Stimulated activated naive CD8-positive, alpha-beta T cell treated with anti-CD3 and anti-CD28 coated beads, Interleukin-15, amount 100 ng/mL, for 72 hours (primary cell): ENCODE results near the gene ACTR1A.
"Not testable (repeated sequence)": the region's sequence is repeated elsewhere in the genome, so short reads cannot be mapped to it uniquely, and the experiment has no call there.

ENCODE experiments used
- ATAC-seq: fragments of 150-1000 bp; cut with Tn5 transposase; 2 replicates; pipeline ENCODE4 v1.10.0; 2021; ENCODE audit warnings: mild to moderate bottlenecking, moderate library complexity
- DNase-seq, 2 donors: peaks; one replicate each; pipeline ENCODE4 v3.0.0; 2021 to 2022
- H3K27ac Mint-ChIP-seq, 2 donors: one replicate each; pipeline ENCODE4 v1.8.0; 2022; ENCODE audit warnings: mild to moderate bottlenecking in 2 of 2, mixed read lengths in 2 of 2, moderate library complexity in 2 of 2
- H3K27me3 Mint-ChIP-seq: one replicate; pipeline ENCODE4 v1.8.0; 2022; ENCODE audit warnings: mixed read lengths
- H3K4me1 Mint-ChIP-seq: one replicate; pipeline ENCODE4 v1.8.0; 2022; ENCODE audit warnings: mild to moderate bottlenecking, mixed read lengths
- H3K4me3 Mint-ChIP-seq, 2 donors: one replicate each; pipeline ENCODE4 v1.8.0; 2022; ENCODE audit warnings: mild to moderate bottlenecking in 2 of 2, mixed read lengths in 2 of 2, moderate library complexity in 1 of 2
- H3K9me3 Mint-ChIP-seq, 2 donors: one replicate each; pipeline ENCODE4 v1.8.0; 2022; ENCODE audit warnings: mixed read lengths in 2 of 2

The ACTR1A gene

DNA sequence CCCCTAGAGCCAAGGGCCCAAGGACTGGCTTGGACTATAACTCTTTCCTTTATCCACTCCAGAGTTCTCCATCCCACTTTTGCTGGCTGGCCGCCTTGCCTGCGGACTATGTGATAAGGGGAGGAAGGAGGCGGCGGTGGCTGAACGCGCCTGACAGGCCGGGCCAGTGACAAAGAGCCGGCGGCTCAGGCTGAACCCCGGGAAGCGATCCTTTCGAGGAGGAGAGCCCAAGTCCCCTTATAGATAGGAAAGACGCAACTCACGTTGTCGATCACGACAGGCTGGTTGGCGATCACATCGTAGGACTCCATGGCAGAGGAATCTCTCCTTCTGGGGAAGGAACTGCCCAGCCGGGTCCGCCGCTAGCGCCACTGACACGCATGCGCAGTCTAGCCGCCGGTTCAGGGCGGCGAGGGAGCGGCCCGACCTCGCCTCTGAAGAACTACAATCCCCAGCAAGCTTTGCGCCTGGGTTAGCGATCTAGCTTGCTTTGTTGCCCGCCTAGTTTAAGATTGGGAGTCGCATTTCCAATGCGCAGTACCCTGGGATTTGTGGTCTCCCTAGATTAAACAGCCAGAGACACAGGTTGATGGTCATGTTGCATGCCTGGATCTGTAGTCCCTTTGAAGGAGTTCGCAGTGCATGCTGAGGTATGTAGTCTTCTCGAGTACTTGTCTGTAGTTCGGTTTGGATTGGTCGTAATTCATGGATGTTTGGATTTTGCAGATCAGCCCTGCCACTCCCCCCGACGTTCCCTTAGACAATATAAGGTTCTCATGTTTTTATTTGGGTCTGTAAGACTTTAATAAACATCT, at the start of gene ACTR1A:
Gene ACTR1A, minus strand, starts transcription at position 376 of the 815 bp plus-strand sequence. Its CDS starts 65 bp downstream, at position 311.
- peak; percentile 66 for ATAC-seq
- Mint-ChIP-seq H3K4me1 (peaks cover 45% of the 10 kb centered on the region), H3K27ac (no peak within 1 kb of the TSS)

DNA sequence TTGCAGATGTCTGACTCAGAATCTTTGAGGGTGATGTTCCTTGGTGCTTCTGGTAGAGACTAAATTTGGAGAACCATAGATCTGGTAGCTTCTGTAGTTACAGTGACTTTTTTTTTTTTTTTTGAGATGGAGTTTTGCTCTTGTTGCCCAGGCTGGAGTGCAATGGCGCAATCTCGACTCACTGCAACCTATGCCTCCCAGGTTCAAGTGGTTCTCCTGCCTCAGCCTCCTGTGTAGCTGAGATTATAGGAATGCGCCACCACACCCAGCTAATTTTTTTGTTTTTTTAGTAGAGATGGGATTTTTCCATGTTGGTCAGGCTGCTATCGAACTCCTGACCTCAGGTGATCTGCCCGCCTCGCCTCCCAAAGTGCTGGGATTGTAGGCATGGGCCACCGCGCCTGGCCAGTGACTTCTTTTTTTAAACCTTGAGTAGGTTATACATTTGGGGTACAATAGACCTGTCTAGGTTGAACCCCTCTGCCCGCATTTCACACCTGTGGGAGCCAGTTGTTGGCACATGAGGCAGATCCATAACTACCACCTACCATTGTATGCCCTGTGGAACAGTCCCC, 48.2 kb upstream of the ACTR1A start:
- H3K9me3 Mint-ChIP-seq, result no peaks in the 10 kb centered on the region

More for the DNA sequence above, at the start of gene ACTR1A:
- DNase-seq, result peak; percentile 95 to 96
- Mint-ChIP-seq H3K4me3 (no peak within 1 kb of the TSS), H3K27me3 (no peaks in the 10 kb centered on the region), H3K9me3 (no peaks in the 10 kb centered on the region)

DNA sequence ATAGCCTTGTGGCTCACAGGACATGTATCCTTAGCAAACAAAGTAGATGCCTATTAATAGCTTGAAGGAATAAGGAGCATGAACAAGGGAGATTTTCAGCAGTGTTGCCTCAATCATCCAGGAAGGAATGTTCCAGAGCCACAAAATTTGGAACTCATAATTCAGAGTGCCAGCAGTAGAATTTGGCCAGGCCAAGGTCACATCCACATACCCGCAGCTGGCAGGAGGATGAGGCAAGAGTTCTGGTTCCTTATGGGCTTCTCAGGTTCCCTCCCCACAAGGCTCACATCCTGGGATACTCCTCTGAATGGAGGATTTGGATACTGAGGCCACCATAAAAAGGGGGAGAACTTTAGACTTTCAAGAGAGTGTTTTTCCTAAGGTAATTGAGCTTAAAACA, 47.0 kb upstream of the ACTR1A start:
- ATAC-seq, result no peak
- Mint-ChIP-seq H3K9me3 (no peaks in the 10 kb centered on the region), H3K4me3 (no peak overlapping the region), H3K27ac (no peak overlapping the region), H3K27me3 (no peaks in the 10 kb centered on the region), H3K4me1 (no peaks in the 10 kb centered on the region)
- no peak for DNase-seq

More for the DNA sequence above, 48.2 kb upstream of the ACTR1A start:
- H3K27ac Mint-ChIP-seq, result no peak overlapping the region
- DNase-seq (no peak), ATAC-seq (no peak)
- H3K4me1 Mint-ChIP-seq, result no peaks in the 10 kb centered on the region
- H3K27me3 Mint-ChIP-seq, result no peaks in the 10 kb centered on the region
- H3K4me3 Mint-ChIP-seq, result no peak overlapping the region

DNA sequence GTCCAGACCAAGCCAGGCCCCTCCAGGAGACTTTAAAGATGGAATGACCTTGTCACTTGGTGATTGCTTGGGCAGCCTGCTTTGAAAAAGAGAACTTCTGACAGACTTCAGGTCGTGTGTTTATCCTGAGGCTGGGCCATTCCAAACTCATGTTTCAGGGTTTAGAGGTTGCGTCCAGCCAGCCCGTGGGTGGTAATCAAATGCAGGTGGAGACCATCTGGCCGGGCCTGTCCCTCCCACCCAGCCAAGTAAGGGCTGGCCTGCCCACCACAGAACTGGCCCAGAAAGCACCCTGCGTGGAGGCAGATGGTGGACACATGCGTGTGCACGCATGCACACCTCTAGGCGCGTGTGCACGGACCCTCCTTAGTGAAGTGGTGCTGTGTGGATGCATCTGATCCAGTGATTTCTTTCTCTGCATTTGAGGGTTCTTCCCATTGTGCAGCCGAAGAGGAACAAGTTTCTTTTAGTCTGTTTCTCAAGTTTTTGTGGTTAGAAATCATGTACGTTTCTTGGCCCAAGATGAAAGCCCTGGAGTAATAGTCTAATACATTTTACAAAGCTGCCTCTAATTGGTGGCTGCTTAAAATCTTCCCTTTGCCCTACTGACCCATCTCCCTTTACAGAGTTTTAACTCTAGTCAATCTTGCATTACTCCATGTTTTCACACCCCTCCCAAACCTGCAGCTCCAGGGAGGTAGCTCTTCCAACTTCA, 44.3 kb upstream of the ACTR1A start:
- Mint-ChIP-seq H3K27me3 (no peaks in the 10 kb centered on the region), H3K27ac (no peak overlapping the region), H3K4me3 (no peak overlapping the region), H3K4me1 (peaks cover 8% of the 10 kb centered on the region), H3K9me3 (no peaks in the 10 kb centered on the region)
- ATAC-seq (no peak), DNase-seq (no peak)

DNA sequence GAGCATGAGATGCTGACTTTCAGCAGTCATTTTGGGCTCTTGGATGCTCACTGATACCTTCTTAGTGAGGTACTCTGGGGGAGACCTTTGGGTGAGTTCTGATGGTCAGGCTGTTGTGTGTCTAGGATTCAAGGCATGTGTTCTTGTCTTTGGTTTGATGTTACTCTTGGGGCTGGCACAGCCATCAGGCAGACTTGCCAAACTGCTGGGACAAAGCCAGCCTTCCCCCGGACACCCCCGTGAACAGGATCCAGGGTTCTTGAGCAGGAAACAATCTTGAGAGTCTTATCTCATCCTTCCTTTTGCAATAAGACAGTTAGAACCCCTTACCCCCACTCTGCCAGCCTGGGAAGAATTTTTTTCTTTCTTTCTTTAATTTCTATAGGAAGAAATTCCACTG, 43.5 kb upstream of the ACTR1A start:
- no peak overlapping the region for H3K4me3 Mint-ChIP-seq
- no peak overlapping the region for H3K27ac Mint-ChIP-seq
- ATAC-seq (no peak), DNase-seq (no peak)
- no peaks in the 10 kb centered on the region for H3K9me3 Mint-ChIP-seq
- H3K4me1 Mint-ChIP-seq, result peaks cover 8% of the 10 kb centered on the region
- H3K27me3 Mint-ChIP-seq, result no peaks in the 10 kb centered on the region

DNA sequence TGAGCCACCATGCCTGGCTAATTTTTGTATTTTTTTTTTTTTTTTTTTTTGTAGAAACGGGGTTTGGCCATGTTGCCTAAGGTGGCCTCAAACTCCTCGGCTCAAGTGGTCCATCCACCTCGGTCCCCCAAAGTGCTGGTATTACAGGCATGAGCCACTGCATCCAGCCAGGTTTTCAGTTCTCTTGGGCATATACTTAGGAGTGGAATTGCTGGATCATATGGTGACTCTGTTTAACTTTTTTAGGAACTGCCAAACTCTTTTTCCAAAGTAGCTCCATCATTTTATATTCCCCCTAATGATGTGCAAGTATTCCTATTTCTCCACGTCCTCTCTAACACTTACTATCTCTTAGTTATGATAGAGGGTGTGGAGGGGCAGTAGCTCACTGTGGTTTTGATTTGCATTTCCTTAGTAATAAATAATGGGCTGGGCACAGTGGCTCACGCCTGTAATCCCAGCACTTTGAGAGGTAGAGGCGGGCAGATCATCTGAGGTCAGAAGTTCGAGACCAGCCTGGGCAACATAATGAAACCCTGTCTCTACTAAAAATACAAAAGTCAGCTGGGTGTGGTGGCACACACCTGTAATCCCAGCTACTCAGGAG, 42.9 kb upstream of the ACTR1A start:
- H3K4me1 Mint-ChIP-seq, result peaks cover 9% of the 10 kb centered on the region
- H3K4me3 Mint-ChIP-seq, result no peak overlapping the region
- ATAC-seq (no peak), DNase-seq (no peak)
- H3K9me3 Mint-ChIP-seq, result no peaks in the 10 kb centered on the region
- no peak overlapping the region for H3K27ac Mint-ChIP-seq
- no peaks in the 10 kb centered on the region for H3K27me3 Mint-ChIP-seq

DNA sequence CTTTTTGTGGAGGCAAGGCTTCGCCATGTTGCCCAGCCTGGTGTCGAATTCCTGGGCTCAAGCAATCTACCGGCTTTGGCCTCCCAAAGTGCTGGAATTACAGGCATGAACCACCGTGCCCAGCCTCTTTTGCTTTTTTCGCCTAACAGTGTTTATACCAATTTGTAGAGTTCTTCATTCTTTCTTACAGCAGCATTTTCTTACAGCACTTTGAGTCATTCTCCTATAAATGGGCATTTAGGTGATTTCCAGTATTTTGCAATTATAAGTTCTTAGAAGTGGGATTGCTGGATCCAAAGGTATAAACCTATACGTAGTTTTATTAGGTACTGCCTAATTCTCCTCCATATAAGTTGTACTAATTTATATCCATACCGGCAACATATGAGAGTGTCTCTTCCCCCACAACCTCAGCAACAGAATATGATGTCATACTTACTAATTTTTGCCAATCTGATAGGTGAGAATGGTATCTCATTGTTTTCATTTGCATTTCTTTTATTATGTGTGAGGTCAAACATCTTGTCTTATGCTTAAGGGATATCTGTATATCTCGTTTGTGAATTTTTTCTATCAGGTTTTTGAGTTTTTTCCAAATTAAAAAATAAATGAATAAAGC, 40.4 kb upstream of the ACTR1A start:
- Mint-ChIP-seq H3K4me3 (no peak overlapping the region), H3K27ac (peak overlapping the region; percentile 37 to 77), H3K9me3 (no peaks in the 10 kb centered on the region), H3K27me3 (no peaks in the 10 kb centered on the region), H3K4me1 (peaks cover 12% of the 10 kb centered on the region)
- DNase-seq, result no peak
- ATAC-seq, result peak; percentile 58

DNA sequence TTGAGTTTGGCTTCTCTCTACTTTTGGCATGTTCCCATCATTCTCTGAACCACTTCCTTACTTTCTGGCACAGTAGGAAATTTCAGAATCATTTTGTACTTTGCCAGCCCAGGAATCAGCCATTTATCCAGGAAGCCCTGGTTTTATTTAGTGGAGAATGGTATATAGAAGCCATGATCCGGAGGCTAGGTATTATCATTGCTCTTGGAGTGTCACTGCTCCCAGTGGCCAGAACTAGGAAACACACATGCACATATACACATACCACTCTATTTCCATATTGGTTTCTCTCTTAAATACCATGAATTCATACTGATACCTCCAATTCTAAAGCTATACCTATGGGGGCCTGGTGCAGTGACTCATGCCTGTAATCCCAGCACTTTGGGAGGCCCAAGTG, 37.5 kb upstream of the ACTR1A start:
- DNase-seq, result peak in 1 of 2 donors; percentile 11
- ATAC-seq, result peak; percentile 88
- H3K4me3 Mint-ChIP-seq, result no peak overlapping the region
- H3K27ac Mint-ChIP-seq, result peak overlapping the region in 1 of 2 donors; percentile 19
- no peaks in the 10 kb centered on the region for H3K27me3 Mint-ChIP-seq
- peaks cover 12% of the 10 kb centered on the region for H3K4me1 Mint-ChIP-seq
- H3K9me3 Mint-ChIP-seq, result no peaks in the 10 kb centered on the region

DNA sequence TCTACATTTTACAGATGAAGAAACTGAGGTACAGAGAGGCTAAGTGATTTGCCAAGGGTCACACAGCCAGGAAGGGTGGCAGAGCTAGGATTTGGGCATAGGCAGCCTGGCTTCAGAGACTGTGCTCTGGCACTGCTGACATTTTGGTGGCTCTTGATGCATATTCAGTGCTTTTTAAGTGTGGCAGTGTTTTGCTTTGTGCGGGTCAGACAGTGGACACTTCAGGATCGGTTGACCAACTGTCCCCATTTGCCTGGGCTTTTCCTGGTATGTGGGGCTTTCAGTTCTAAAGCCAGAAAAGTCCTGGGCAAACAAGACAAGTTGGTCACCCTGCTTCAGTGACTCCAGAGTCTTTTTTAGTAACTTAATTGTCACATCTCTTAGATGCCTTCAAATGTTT, 36.3 kb upstream of the ACTR1A start:
- ATAC-seq (no peak), DNase-seq (no peak)
- peaks cover 12% of the 10 kb centered on the region for H3K4me1 Mint-ChIP-seq
- H3K9me3 Mint-ChIP-seq, result no peaks in the 10 kb centered on the region
- no peak overlapping the region for H3K4me3 Mint-ChIP-seq
- H3K27ac Mint-ChIP-seq, result no peak overlapping the region
- H3K27me3 Mint-ChIP-seq, result no peaks in the 10 kb centered on the region

DNA sequence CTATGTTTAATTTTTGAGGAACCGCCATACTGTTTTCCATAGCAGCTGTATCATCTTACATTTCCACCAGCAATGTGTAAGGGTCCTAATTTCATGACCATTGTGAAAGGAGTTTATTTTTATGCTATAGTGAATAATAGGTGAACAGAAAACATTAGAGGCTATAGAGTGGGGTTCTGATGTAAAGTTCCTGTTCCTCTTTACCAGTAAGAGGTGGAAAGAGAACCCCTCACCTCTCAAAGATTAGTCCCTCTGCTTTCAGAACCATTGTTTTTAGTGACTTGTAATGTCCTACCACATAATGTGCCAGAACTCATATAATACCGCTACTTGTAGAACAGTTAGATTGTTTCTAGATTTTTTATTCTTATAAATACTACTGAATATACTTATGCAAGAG, 35.4 kb upstream of the ACTR1A start:
- Mint-ChIP-seq H3K4me3 (no peak overlapping the region), H3K4me1 (peaks cover 10% of the 10 kb centered on the region), H3K9me3 (no peaks in the 10 kb centered on the region), H3K27me3 (no peaks in the 10 kb centered on the region), H3K27ac (no peak overlapping the region)
- DNase-seq, result no peak
- ATAC-seq, result no peak

DNA sequence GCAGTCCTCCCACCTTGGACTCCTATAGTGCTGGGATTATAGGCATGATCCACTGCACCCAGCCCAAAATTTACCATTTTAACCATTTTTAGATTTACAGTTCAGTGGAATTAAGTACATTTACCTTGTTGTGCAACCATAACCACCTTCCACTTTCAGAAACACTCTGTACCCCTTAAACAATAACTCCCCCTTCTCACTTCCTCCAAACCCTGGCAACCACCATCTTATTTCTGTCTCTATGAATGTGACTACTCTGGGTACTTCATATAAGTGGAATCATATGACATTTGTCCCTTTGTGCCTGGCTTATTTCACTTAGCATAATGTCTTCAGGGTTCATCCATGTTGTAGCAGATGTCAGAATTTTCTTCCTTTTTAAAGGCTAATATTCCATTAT, 34.9 kb upstream of the ACTR1A start:
- Mint-ChIP-seq H3K27me3 (no peaks in the 10 kb centered on the region), H3K4me3 (no peak overlapping the region), H3K27ac (no peak overlapping the region), H3K9me3 (no peaks in the 10 kb centered on the region), H3K4me1 (peaks cover 4% of the 10 kb centered on the region)
- DNase-seq, result no peak
- ATAC-seq, result no peak

DNA sequence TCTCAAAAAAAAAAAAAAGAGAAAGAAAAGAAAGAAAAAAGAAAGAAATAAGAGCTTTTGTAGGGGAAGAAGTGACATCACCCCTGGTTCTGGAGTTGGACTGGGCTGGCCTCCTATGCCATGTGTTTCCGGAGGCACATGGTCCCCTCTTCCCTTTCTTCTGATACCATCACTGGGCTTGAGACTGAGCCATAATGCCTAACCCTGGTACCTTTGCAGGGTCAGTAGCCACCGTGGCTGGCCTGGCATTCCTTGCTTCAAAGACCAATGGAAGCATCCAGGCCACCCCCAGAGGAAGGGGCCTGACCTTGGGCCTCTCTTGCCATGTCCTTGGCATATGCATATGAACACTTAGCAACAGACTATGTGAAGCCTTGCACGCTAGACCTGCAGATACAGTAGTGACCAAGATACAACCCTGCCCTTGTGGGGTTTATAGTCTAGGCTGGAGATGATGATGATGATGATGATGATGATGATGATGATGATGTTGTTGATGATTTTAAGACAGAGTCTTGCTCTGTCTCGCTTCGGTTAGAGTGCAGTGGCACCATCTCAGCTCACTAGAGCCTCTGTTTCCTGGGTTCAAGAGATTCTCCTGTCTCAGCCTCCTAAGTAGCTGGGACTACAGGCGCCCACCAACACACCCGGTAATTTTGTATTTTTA, 33.1 kb upstream of the ACTR1A start:
- Mint-ChIP-seq H3K27ac (no peak overlapping the region), H3K4me1 (peaks cover 4% of the 10 kb centered on the region), H3K27me3 (no peaks in the 10 kb centered on the region), H3K4me3 (no peak overlapping the region), H3K9me3 (no peaks in the 10 kb centered on the region)
- no peak for DNase-seq
- no peak for ATAC-seq

DNA sequence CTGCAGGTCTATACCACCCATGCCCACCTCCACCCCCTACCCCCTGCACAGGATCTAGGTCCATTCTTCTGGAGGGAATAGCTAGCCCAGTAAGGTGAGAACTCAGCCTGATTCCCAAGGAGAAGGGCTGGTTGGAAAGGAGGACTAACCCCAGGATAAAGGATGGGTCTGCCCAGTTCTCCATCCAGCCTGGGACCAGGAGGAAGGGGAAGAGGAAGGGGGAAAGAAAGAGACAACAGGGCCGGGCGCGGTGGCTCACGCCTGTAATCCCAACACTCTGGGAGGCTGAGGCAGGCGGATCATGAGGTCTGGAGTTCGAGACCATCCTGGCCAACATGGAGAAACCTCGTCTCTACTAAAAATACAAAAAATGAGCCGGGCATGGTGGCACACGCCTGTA, 32.5 kb upstream of the ACTR1A start:
- H3K9me3 Mint-ChIP-seq, DNase-seq, H3K27ac Mint-ChIP-seq, ATAC-seq, H3K27me3 Mint-ChIP-seq, H3K4me3 Mint-ChIP-seq, H3K4me1 Mint-ChIP-seq: not testable (repeated sequence)

DNA sequence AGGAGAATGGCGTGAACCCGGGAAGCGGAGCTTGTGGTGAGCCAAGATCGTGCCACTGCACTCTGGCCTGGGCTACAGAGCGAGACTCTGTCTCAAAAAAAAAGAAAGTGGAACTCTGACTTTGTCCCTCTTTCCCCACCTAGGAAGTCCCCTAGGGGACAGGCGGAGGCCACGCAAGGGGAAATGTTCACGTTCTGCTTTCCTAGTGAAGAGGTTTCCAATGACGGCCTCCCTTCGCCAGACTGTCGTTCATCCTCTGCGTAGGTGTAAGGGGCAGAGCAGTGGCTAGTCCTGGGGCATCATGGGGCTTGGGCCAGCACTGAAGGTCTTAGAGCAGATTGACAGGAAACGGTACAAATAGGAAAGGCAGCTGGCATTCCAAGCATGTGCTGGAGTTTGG, 31.8 kb upstream of the ACTR1A start:
- no peak overlapping the region for H3K4me3 Mint-ChIP-seq
- ATAC-seq (no peak), DNase-seq (no peak)
- H3K27ac Mint-ChIP-seq, result peak overlapping the region in 1 of 2 donors; percentile 75
- no peaks in the 10 kb centered on the region for H3K27me3 Mint-ChIP-seq
- H3K4me1 Mint-ChIP-seq, result no peaks in the 10 kb centered on the region
- H3K9me3 Mint-ChIP-seq, result no peaks in the 10 kb centered on the region

DNA sequence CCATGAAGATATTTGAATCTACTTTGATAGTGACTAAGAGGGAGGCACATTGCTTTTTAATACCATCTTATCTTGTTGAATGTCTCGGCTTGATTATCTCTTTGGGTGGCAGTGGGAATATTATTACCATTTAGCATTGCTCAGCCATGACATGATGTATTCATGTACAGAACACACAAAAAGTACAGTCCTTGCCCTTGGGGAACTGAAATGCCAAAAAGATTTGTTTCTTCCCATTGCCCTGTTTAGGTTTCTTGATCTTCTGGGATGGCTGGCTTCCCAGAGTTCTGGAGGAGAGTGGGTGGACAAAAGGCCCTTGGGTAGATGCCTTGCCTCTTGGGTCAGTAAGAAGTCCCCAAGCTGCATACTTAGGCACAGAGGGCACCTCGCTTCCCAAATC, 25.0 kb upstream of the ACTR1A start:
- Mint-ChIP-seq H3K27ac (no peak overlapping the region), H3K4me1 (peaks cover 25% of the 10 kb centered on the region), H3K27me3 (no peaks in the 10 kb centered on the region), H3K9me3 (no peaks in the 10 kb centered on the region), H3K4me3 (no peak overlapping the region)
- ATAC-seq, result no peak
- no peak for DNase-seq
